GM23248 (cell line): ENCODE measurements around the gene DNASE2. TPM values are rescaled to one million over a fixed set of nuclear protein-coding genes. Genes with fewer than 3 reads are reported as not detected.
A peak's percentile ranks its signal among the peaks of the same experiment; 100 is the strongest.

Source experiments
- DNase-seq: peaks from one replicate; pipeline ENCODE4 v3.0.0-alpha.2; 2015
- H2AFZ ChIP-seq: fragments of 200-600 bp; sonication (generic); 2 replicates; pipeline ENCODE4 v1.6.1; 2016; ENCODE audit warnings: antibody characterized with exemption
- H3F3A ChIP-seq: fragments of 200-600 bp; sonication (generic); 2 replicates; pipeline ENCODE4 v1.6.1; 2016; ENCODE audit warnings: mild to moderate bottlenecking, antibody characterized with exemption, mixed run types; ENCODE audit not compliant: insufficient read depth
- H3K27ac ChIP-seq: fragments of 200-600 bp; sonication (generic); 2 replicates; pipeline ENCODE4 v1.5.1; 2016; ENCODE audit warnings: mild to moderate bottlenecking
- H3K27me3 ChIP-seq: fragments of 200-600 bp; sonication (generic); replicated peaks from 2 replicates; pipeline ENCODE4 v1.6.1; 2016; ENCODE audit warnings: mild to moderate bottlenecking; ENCODE audit not compliant: insufficient read depth
- H3K36me3 ChIP-seq: fragments of 200-600 bp; sonication (generic); 2 replicates; pipeline ENCODE4 v1.6.1; 2016; ENCODE audit warnings: low read depth, mild to moderate bottlenecking
- H3K4me1 ChIP-seq: fragments of 200-600 bp; sonication (generic); 2 replicates; pipeline ENCODE4 v1.6.1; 2016; ENCODE audit warnings: mild to moderate bottlenecking; ENCODE audit not compliant: insufficient read depth
- H3K4me2 ChIP-seq: fragments of 200-600 bp; sonication (generic); one replicate; pipeline ENCODE4 v1.6.1; 2016; ENCODE audit warnings: mild to moderate bottlenecking; ENCODE audit not compliant: unreplicated experiment
- H3K4me3 ChIP-seq: fragments of 200-600 bp; sonication (generic); 2 replicates; pipeline ENCODE4 v1.5.1; 2016; ENCODE audit warnings: mild to moderate bottlenecking
- H3K79me2 ChIP-seq: fragments of 200-600 bp; sonication (generic); 2 replicates; pipeline ENCODE4 v1.6.1; 2016; ENCODE audit warnings: mild to moderate bottlenecking; ENCODE audit not compliant: insufficient read depth
- H3K9ac ChIP-seq: fragments of 200-600 bp; sonication (generic); 2 replicates; pipeline ENCODE4 v1.6.1; 2016; ENCODE audit warnings: mild to moderate bottlenecking
- H3K9me2 ChIP-seq: fragments of 200-600 bp; sonication (generic); 2 replicates; pipeline ENCODE4 v1.6.1; 2016; ENCODE audit warnings: mixed run types, mild to moderate bottlenecking, moderate library complexity; ENCODE audit not compliant: insufficient read depth
- H3K9me3 ChIP-seq: fragments of 200-600 bp; sonication (generic); one replicate; pipeline ENCODE4 v1.6.1; 2017; ENCODE audit warnings: low read depth
- H4K20me1 ChIP-seq: fragments of 200-600 bp; sonication (generic); 2 replicates; pipeline ENCODE4 v1.6.0; 2016; ENCODE audit not compliant: insufficient read depth
- EZH2 ChIP-seq: fragments of 200-600 bp; sonication (generic); IDR thresholded peaks from 2 replicates; pipeline ENCODE4 v1.6.1; 2018; ENCODE audit warnings: antibody characterized with exemption, mild to moderate bottlenecking; ENCODE audit not compliant: insufficient read depth, poor library complexity, severe bottlenecking
- EZH2phosphoT487 ChIP-seq: fragments of 200-600 bp; sonication (generic); IDR thresholded peaks from 2 replicates; pipeline ENCODE4 v1.6.1; 2018; ENCODE audit warnings: antibody characterized with exemption, moderate library complexity, mild to moderate bottlenecking, low read depth; ENCODE audit not compliant: insufficient read depth
- WGBS, 2 experiments: methylation state at CpG; one replicate each; pipeline ENCODE4 v1.1.6; 2015 to 2017; ENCODE audit warnings: low lambda C conversion rate in 2 of 2, low coverage in 1 of 2; ENCODE audit errors: missing lambda C conversion rate in 2 of 2; 5-methylcytosine and 5-hydroxymethylcytosine counted together
- in situ Hi-C: fragments of 300-500 bp; cut with MboI; formaldehyde crosslinking; loops from 2 replicates; pipeline ENCODE4 v1.15.0; 2020
- microRNA-seq: library from miRNA; unstranded; fragments of <30 nt; microRNA quantifications from one replicate; pipeline ENCODE4, GENCODE V29; 2016; ENCODE audit warnings: borderline number of aligned reads
- polyA plus RNA-seq: library from polyadenylated mRNA; unstranded; fragments of >200 nt; fragmentation: Nextera tagmentation; extraction: Ambion mirVana; gene quantifications from 2 replicates; pipeline ENCODE4 v1.2.1, GENCODE V29; 2016
- small RNA-seq: library from RNA; depleted of rRNA; stranded (forward); fragments of <200 nt; gene quantifications from one replicate; pipeline ENCODE3, GENCODE V24; 2014; ENCODE audit warnings: low read depth, low replicate concordance
- total RNA-seq: library from RNA; depleted of rRNA; stranded (reverse); fragments of >200 nt; shearing (Covaris generic); gene quantifications from 2 replicates; pipeline ENCODE4 v1.2.3, GENCODE V29; 2014; rRNA removed

The DNASE2 gene
- total and polyA plus RNA-seq, 2 experiments from 2014 or later: 40.9 to 51.7 TPM

DNA sequence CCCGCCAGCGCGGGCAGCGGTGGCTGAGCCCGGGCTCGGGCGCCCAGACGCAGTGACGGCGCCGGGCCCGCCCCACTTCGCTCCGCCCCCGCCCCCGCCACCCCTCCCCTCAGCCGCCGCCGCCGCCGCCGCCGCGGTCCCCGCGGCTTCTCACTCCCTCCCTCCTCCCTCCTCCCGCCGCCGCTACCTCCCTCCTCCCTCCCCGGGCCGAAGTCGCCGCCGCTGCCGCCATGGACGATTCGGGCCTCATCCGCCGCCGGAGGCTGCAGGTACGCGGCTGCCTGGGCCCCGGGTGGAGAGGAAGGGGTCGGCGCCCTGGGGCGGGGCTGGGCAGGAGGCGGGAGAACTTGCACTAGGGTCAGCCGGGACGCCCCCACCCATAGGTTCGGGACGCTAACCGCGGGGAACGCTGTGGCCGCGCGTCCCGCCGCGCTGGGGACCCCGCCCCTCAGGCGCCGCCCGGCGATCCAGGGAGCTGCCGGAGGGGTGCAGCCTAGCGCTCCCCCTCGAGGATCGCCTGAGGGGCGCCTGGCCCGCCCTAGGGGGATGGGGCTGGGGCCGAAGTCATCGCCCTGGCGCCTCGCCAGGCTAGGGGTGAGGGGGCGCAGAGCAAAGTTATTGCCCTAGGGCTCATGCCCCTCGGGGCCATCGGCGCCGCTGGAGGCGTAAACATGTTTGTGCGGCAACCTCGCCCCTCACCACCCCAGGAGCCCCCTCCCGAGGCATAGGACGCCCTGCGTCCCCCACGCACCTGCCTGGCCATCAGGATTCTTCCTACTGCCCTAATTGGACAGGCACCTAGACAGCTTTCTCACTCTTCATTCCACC, 47.3 kb downstream of the DNASE2 start:
- H3K9me2 ChIP-seq: no peaks in the 10 kb centered on the region
- H3F3A ChIP-seq: 0 out of 2 replicates have a peak, but pooled peaks cover 11% of the 10 kb centered on the region
- no peaks in the 10 kb centered on the region for H3K4me1 ChIP-seq
- peak; percentile 45 for DNase-seq
- H4K20me1 ChIP-seq: no peaks in the 10 kb centered on the region
- WGBS, 2 experiments: 1 to 2% methylated on average over 25 to 70 of the region's 87 CpGs
- in situ Hi-C loops: no loop called here
- H3K79me2 ChIP-seq: no peaks in the 10 kb centered on the region
- no peak overlapping the region for H3K27ac ChIP-seq
- H3K4me3 ChIP-seq: peak overlapping the region; percentile 63
- H3K4me2 ChIP-seq: no peak overlapping the region
- H3K9ac ChIP-seq: no peak overlapping the region
- peaks cover 48% of the 10 kb centered on the region for H3K27me3 ChIP-seq
- H2AFZ ChIP-seq: no peak overlapping the region
- H3K36me3 ChIP-seq: no peaks in the 10 kb centered on the region
- no peak for TF ChIP-seq EZH2
- no peak for TF ChIP-seq EZH2phosphoT487
- H3K9me3 ChIP-seq: no peaks in the 10 kb centered on the region

DNA sequence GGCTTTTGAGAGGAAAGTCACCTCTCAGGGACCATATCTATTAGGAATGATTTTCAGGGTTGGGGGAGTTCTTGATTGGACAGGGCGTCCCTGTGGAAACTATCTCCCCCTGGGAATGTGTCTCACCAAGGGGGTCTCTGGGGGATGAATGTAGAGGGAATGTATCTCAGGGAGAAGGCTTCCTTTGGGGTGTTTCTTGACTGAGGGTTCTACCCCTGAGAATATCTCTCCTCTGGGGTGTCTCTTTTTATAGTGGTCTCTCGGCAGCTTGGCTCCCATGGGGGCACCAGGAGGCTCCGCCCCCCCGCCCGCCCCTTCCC, 47.9 kb downstream of the DNASE2 start:
- Histone ChIP-seq H3K4me2 (no peak overlapping the region), H3K4me3 (no peak overlapping the region), H4K20me1 (no peaks in the 10 kb centered on the region), H3F3A (0 out of 2 replicates have a peak, but pooled peaks cover 11% of the 10 kb centered on the region), H3K9me3 (no peaks in the 10 kb centered on the region), H3K36me3 (no peaks in the 10 kb centered on the region), H3K9ac (no peak overlapping the region), H3K4me1 (no peaks in the 10 kb centered on the region), H3K27ac (no peak overlapping the region), H3K27me3 (peaks cover 42% of the 10 kb centered on the region), H3K79me2 (no peaks in the 10 kb centered on the region), H2AFZ (no peak overlapping the region), H3K9me2 (no peaks in the 10 kb centered on the region)
- no peak for DNase-seq
- 0 to 4% methylated on average over 2 to 4 of the region's 5 CpGs for WGBS, 2 experiments
- TF ChIP-seq EZH2phosphoT487: no peak
- TF ChIP-seq EZH2: no peak
- in situ Hi-C loops: no loop called here

DNA sequence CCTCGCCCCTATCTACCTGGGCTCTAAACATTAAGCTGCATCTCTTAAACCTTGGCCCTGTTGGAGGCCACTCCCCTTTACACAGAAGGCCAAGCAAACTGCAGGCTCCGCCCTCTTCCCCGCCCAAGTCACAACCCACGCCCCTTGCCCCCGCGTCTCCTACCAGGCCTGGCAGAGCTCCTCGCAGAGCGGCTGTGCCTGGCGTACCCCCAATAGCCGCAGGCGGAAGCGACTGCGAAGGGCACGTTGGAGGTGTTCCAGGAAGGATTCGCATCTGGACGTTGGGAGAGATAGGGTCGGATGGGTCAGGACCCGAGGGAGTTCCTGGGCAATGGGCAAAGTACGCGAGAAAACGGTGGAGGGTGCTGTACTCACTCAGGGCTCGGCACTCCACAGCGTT, 52.8 kb downstream of the DNASE2 start:
- Histone ChIP-seq H3K9ac (no peak overlapping the region), H3K79me2 (no peaks in the 10 kb centered on the region), H3K4me2 (no peak overlapping the region), H2AFZ (no peak overlapping the region), H3K9me2 (no peaks in the 10 kb centered on the region), H4K20me1 (no peaks in the 10 kb centered on the region), H3K4me3 (no peak overlapping the region), H3K4me1 (no peaks in the 10 kb centered on the region), H3K27ac (no peak overlapping the region), H3K27me3 (peaks cover 7% of the 10 kb centered on the region; the same call in 1 of the 2 replicates), H3K36me3 (no peaks in the 10 kb centered on the region), H3K9me3 (no peaks in the 10 kb centered on the region), H3F3A (no peaks in the 10 kb centered on the region)
- peak; percentile 29 for DNase-seq
- no peak for TF ChIP-seq EZH2phosphoT487
- no peak for TF ChIP-seq EZH2
- in situ Hi-C loops: no loop called here
- WGBS, 2 experiments: 5 to 6% methylated on average over 22 to 23 of the region's 23 CpGs

DNA sequence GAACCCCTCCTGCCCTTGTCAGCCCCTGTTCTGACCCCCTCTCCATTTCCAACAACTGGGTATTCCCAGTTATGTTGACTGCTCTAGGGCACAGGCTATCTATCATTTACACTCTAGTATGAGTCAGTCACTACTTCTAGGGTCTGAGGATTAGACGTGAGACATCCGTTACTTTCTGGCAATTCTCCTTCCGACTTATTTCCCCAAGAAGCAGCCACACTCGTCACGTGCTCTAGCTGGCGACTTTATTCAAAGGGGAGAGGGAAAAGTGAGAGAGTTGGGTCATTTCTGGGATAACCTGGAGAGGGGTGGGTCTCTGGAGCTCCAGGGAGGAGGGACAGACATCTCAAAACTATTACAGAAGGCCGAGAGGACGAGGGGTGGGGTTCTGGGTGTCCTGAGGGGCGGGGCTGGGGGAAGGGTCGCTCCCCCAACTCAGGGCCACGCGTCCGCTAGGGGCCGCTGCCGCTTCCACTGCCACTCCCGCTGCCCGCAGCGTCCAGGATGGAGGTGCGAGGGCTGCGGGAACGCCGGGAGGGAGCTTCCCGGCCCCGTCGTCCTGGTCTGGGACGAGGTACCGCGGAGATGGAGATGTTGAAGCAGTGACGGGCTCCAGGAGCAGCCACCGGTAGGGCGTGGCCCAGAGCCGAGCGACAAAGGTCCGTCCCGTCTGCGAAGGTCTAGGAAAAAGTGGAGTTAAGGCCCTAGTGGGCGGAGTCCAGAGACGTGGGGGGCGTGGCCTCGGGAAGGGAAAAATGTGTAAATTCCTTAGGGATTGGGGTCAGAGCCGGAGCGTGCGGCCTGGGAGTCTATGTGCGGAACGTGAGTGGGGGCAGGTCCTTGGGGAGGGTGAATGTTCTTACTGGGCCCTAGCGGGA, 55.8 kb downstream of the DNASE2 start:
- Histone ChIP-seq H2AFZ (peak overlapping the region; percentile 39; the same call in 1 of the 2 replicates), H3F3A (no peaks in the 10 kb centered on the region), H3K79me2 (no peaks in the 10 kb centered on the region), H3K9me2 (no peaks in the 10 kb centered on the region), H3K4me1 (no peaks in the 10 kb centered on the region), H3K9ac (no peak overlapping the region), H3K27me3 (no peaks in the 10 kb centered on the region), H4K20me1 (no peaks in the 10 kb centered on the region), H3K9me3 (no peaks in the 10 kb centered on the region), H3K27ac (no peak overlapping the region), H3K4me3 (peak overlapping the region; percentile 12; the same call in 1 of the 2 replicates), H3K4me2 (no peak overlapping the region), H3K36me3 (no peaks in the 10 kb centered on the region)
- 8 to 9% methylated on average over 38 to 46 of the region's 46 CpGs for WGBS, 2 experiments
- in situ Hi-C loops: no loop called here
- no peak for TF ChIP-seq EZH2
- TF ChIP-seq EZH2phosphoT487: no peak
- DNase-seq: peak; percentile 44

Small RNA genes lying within 50 kb of the gene (microRNA-seq; reads per million reads assigned to microRNA genes)
- gene MIR5695: not detected
- not detected for gene MIR6794

Small RNA genes lying within 50 kb of the gene (small RNA-seq; reads per million reads assigned to genes)
- not detected for gene MIR5695
- not detected for gene MIR6794

Other genes starting within 250 kb of the DNASE2 start
- gene MAN2B1, start 214.7 kb downstream of the DNASE2 start, total RNA-seq: 56.5 and 81.7 TPM in 2 replicates
- 37.1 and 40.6 TPM in 2 replicates for gene MAN2B1, start 214.7 kb downstream of the DNASE2 start, polyA plus RNA-seq
- gene WDR83, start 214.6 kb downstream of the DNASE2 start, total RNA-seq: 8.2 and 9.4 TPM in 2 replicates
- 12.7 and 13.1 TPM in 2 replicates for gene WDR83, start 214.6 kb downstream of the DNASE2 start, polyA plus RNA-seq
- 68.4 and 104 TPM in 2 replicates for gene DHPS, start 199.6 kb downstream of the DNASE2 start, total RNA-seq
- 50.9 and 56.0 TPM in 2 replicates for gene DHPS, start 199.6 kb downstream of the DNASE2 start, polyA plus RNA-seq
- gene GNG14, start 193.5 kb downstream of the DNASE2 start, total RNA-seq: not detected in 2 replicates
- gene GNG14, start 193.5 kb downstream of the DNASE2 start, polyA plus RNA-seq: not detected in 2 replicates
- gene FBXW9, start 184.8 kb downstream of the DNASE2 start, total RNA-seq: 13.8 and 22.3 TPM in 2 replicates
- 14.2 TPM in 2 replicates for gene FBXW9, start 184.8 kb downstream of the DNASE2 start, polyA plus RNA-seq
- gene TNPO2, start 157.5 kb downstream of the DNASE2 start, total RNA-seq: 30.9 and 34.3 TPM in 2 replicates
- 13.2 and 13.3 TPM in 2 replicates for gene TNPO2, start 157.5 kb downstream of the DNASE2 start, polyA plus RNA-seq
- gene TRIR, start 146.8 kb downstream of the DNASE2 start, total RNA-seq: 202 and 210 TPM in 2 replicates
- 162 and 170 TPM in 2 replicates for gene TRIR, start 146.8 kb downstream of the DNASE2 start, polyA plus RNA-seq
- gene GET3, start 144.0 kb downstream of the DNASE2 start, total RNA-seq: 81.3 and 110 TPM in 2 replicates
- gene GET3, start 144.0 kb downstream of the DNASE2 start, polyA plus RNA-seq: 106 and 111 TPM in 2 replicates
- not detected in 2 replicates for gene BEST2, start 129.7 kb downstream of the DNASE2 start, total RNA-seq
- gene BEST2, start 129.7 kb downstream of the DNASE2 start, polyA plus RNA-seq: not detected in 2 replicates
- 17.1 TPM in 2 replicates for gene HOOK2, start 105.9 kb downstream of the DNASE2 start, total RNA-seq
- 11.8 and 12.4 TPM in 2 replicates for gene HOOK2, start 105.9 kb downstream of the DNASE2 start, polyA plus RNA-seq
- gene JUNB, start 90.0 kb downstream of the DNASE2 start, total RNA-seq: 159 and 195 TPM in 2 replicates
- 95.1 and 96.2 TPM in 2 replicates for gene JUNB, start 90.0 kb downstream of the DNASE2 start, polyA plus RNA-seq
- 230 TPM in 2 replicates for gene PRDX2, start 79.6 kb downstream of the DNASE2 start, total RNA-seq
- 252 TPM in 2 replicates for gene PRDX2, start 79.6 kb downstream of the DNASE2 start, polyA plus RNA-seq
- gene THSD8, start 79.4 kb downstream of the DNASE2 start, total RNA-seq: not detected in 2 replicates
- gene THSD8, start 79.4 kb downstream of the DNASE2 start, polyA plus RNA-seq: 10.8 and 12.5 TPM in 2 replicates
- 8.2 and 16.9 TPM in 2 replicates for gene RNASEH2A, start 74.9 kb downstream of the DNASE2 start, total RNA-seq
- gene RNASEH2A, start 74.9 kb downstream of the DNASE2 start, polyA plus RNA-seq: 23.8 and 32.3 TPM in 2 replicates
- gene RTBDN, start 46.9 kb downstream of the DNASE2 start, total RNA-seq: not detected in 2 replicates
- gene RTBDN, start 46.9 kb downstream of the DNASE2 start, polyA plus RNA-seq: not detected in 2 replicates
- 1.8 TPM in 1 of 2 replicates, not detected in the other for gene MAST1, start 42.9 kb downstream of the DNASE2 start, total RNA-seq
- gene MAST1, start 42.9 kb downstream of the DNASE2 start, polyA plus RNA-seq: 0.24 TPM in 1 of 2 replicates, not detected in the other
- gene KLF1, start 5.8 kb upstream of the DNASE2 start, total RNA-seq: 0.11 TPM in 1 of 2 replicates, not detected in the other
- not detected in 2 replicates for gene KLF1, start 5.8 kb upstream of the DNASE2 start, polyA plus RNA-seq
- gene GCDH, start 9.7 kb upstream of the DNASE2 start, total RNA-seq: 22.5 and 30.0 TPM in 2 replicates
- 20.0 and 20.7 TPM in 2 replicates for gene GCDH, start 9.7 kb upstream of the DNASE2 start, polyA plus RNA-seq
- 0.25 TPM in 1 of 2 replicates, not detected in the other for gene SYCE2, start 37.8 kb upstream of the DNASE2 start, total RNA-seq
- 0.49 and 0.56 TPM in 2 replicates for gene SYCE2, start 37.8 kb upstream of the DNASE2 start, polyA plus RNA-seq
- 33.5 and 39.2 TPM in 2 replicates for gene FARSA, start 52.3 kb upstream of the DNASE2 start, total RNA-seq
- gene FARSA, start 52.3 kb upstream of the DNASE2 start, polyA plus RNA-seq: 79.9 and 83.4 TPM in 2 replicates
- 1,238 and 1,432 TPM in 2 replicates for gene CALR, start 57.2 kb upstream of the DNASE2 start, total RNA-seq
- gene CALR, start 57.2 kb upstream of the DNASE2 start, polyA plus RNA-seq: 1,015 and 1,067 TPM in 2 replicates
- 88.5 and 107 TPM in 2 replicates for gene RAD23A, start 64.4 kb upstream of the DNASE2 start, total RNA-seq
- gene RAD23A, start 64.4 kb upstream of the DNASE2 start, polyA plus RNA-seq: 177 and 182 TPM in 2 replicates
- 41.6 and 48.4 TPM in 2 replicates for gene GADD45GIP1, start 75.8 kb upstream of the DNASE2 start, total RNA-seq
- gene GADD45GIP1, start 75.8 kb upstream of the DNASE2 start, polyA plus RNA-seq: 132 and 136 TPM in 2 replicates
- gene DAND5, start 88.1 kb upstream of the DNASE2 start, total RNA-seq: not detected in 2 replicates
- not detected in 2 replicates for gene DAND5, start 88.1 kb upstream of the DNASE2 start, polyA plus RNA-seq
- gene NFIX, start 114.0 kb upstream of the DNASE2 start, total RNA-seq: 71.0 and 81.4 TPM in 2 replicates
- gene NFIX, start 114.0 kb upstream of the DNASE2 start, polyA plus RNA-seq: 59.2 and 60.8 TPM in 2 replicates
- gene LYL1, start 221.4 kb upstream of the DNASE2 start, total RNA-seq: not detected in 2 replicates
- gene LYL1, start 221.4 kb upstream of the DNASE2 start, polyA plus RNA-seq: 0.18 TPM in 1 of 2 replicates, not detected in the other
- 30.4 and 33.0 TPM in 2 replicates for gene TRMT1, start 235.3 kb upstream of the DNASE2 start, total RNA-seq
- gene TRMT1, start 235.3 kb upstream of the DNASE2 start, polyA plus RNA-seq: 27.0 and 31.8 TPM in 2 replicates
- 104 and 105 TPM in 2 replicates for gene NACC1, start 236.8 kb upstream of the DNASE2 start, total RNA-seq
- 1.4 and 2.6 TPM in 2 replicates for gene NACC1, start 236.8 kb upstream of the DNASE2 start, polyA plus RNA-seq